ENCODE measurements around the gene COL4A6.

Gene COL4A6

DNA sequence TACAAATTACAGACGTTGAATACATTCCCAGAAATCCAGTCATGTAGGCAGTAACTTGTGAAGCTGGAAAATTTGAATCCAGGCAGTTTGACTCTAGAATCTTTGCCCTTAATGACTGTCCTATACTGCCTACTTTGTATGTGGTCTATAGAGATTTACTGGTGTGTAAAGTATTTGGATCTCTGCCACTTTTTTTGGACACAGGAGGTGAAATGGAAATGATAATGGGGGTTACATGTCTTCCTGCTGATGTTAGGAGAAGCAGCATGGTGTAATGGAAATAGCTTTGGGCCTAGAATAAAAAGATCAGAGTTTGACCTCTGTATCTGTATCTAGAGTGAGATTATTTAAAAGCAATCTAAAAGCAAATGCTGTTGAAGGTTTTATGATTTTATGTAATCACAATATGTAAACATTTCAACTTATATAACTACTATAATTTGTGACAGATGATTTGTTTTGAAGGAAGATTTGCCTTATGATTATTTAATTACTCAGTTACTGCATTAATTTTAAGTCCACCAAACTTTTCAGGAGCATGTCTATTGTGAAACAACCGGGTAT is 4.8 kb upstream of the COL4A6 start:
- Histone ChIP-seq H3K9ac (ENCODE audit: low read depth, low read length, poor library complexity, severe bottlenecking) (no peak overlapping the region), H2AFZ (ENCODE audit: low read length) (no peak overlapping the region), H3F3A (ENCODE audit: low read depth) (no peaks in the 10 kb centered on the region), H3K4me3 (ENCODE audit: low read length, poor library complexity, severe bottlenecking) (no peak overlapping the region), H3K4me2 (ENCODE audit: low read depth, low read length, poor library complexity, severe bottlenecking) (no peak overlapping the region), H3K27me3 (ENCODE audit: insufficient read depth, low read length, poor library complexity, severe bottlenecking) (no peaks in the 10 kb centered on the region), H3K36me3 (ENCODE audit: insufficient read depth, low read length) (no peaks in the 10 kb centered on the region), H4K20me1 (ENCODE audit: insufficient read depth, low read length, poor library complexity, severe bottlenecking) (no peaks in the 10 kb centered on the region), H3K9me3 (ENCODE audit: insufficient read depth, low read depth, low read length) (no peaks in the 10 kb centered on the region), H3K4me1 (ENCODE audit: insufficient read depth, low read length, poor library complexity, severe bottlenecking) (no peaks in the 10 kb centered on the region), H3K79me2 (ENCODE audit: insufficient read depth, low read length) (no peaks in the 10 kb centered on the region), H3K9me2 (replicated peaks; ENCODE audit: low read depth, low read length) (no peaks in the 10 kb centered on the region)
- no peak for TF ChIP-seq EZH2phosphoT487 (IDR thresholded peaks at IDR 0.05; ENCODE audit: borderline replicate concordance)
- TF ChIP-seq, protein P1, sequence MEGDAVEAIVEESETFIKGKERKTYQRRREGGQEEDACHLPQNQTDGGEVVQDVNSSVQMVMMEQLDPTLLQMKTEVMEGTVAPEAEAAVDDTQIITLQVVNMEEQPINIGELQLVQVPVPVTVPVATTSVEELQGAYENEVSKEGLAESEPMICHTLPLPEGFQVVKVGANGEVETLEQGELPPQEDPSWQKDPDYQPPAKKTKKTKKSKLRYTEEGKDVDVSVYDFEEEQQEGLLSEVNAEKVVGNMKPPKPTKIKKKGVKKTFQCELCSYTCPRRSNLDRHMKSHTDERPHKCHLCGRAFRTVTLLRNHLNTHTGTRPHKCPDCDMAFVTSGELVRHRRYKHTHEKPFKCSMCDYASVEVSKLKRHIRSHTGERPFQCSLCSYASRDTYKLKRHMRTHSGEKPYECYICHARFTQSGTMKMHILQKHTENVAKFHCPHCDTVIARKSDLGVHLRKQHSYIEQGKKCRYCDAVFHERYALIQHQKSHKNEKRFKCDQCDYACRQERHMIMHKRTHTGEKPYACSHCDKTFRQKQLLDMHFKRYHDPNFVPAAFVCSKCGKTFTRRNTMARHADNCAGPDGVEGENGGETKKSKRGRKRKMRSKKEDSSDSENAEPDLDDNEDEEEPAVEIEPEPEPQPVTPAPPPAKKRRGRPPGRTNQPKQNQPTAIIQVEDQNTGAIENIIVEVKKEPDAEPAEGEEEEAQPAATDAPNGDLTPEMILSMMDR (conservative IDR thresholded peaks at IDR 0.05; ENCODE audit: low read length), result no peak

DNA sequence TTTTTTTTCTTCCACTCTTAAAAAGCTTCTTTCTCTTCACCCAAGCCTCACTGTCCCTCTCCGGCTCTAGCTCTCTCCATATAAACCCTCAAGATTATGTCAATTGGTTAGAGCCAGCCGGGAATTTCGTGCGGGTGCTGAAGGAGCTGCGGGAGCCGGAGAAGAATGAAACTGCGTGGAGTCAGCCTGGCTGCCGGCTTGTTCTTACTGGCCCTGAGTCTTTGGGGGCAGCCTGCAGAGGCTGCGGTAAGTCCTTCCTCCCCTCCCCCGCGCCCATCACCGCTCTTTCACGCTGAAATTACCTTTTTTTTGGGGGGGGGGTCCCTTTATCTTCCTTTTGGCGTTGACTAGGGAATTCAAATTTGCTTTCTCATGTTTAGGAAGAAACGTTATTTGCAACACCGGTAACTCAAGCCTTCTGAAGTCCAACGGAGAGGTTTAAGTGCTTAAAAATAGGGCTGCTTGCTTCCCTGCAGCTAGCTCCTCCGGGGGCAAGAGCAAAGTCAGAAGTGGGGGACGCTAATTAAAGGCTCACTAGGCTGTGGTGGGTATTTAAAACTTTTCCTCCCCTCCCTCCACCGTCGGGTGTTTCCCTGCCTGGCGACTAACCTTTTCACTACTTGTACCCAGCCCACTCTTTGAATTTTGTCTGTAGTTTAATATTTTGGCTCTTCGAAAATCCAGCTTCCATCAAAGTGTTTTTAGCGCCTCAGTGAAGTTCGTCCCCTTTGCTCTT is 1.9 kb upstream of the COL4A6 start:
- TF ChIP-seq, protein P1 (conservative IDR thresholded peaks at IDR 0.05; ENCODE audit: low read length), result no peak
- TF ChIP-seq EZH2phosphoT487 (IDR thresholded peaks at IDR 0.05; ENCODE audit: borderline replicate concordance), result no peak
- Histone ChIP-seq H3K4me3 (ENCODE audit: low read length, poor library complexity, severe bottlenecking) (no peak overlapping the region), H3K27me3 (ENCODE audit: insufficient read depth, low read length, poor library complexity, severe bottlenecking) (no peaks in the 10 kb centered on the region), H3K36me3 (ENCODE audit: insufficient read depth, low read length) (no peaks in the 10 kb centered on the region), H3K4me1 (ENCODE audit: insufficient read depth, low read length, poor library complexity, severe bottlenecking) (no peaks in the 10 kb centered on the region), H3K9ac (ENCODE audit: low read depth, low read length, poor library complexity, severe bottlenecking) (no peak overlapping the region), H3K9me2 (replicated peaks; ENCODE audit: low read depth, low read length) (no peaks in the 10 kb centered on the region), H3K4me2 (ENCODE audit: low read depth, low read length, poor library complexity, severe bottlenecking) (no peak overlapping the region), H3K79me2 (ENCODE audit: insufficient read depth, low read length) (no peaks in the 10 kb centered on the region), H3K9me3 (ENCODE audit: insufficient read depth, low read depth, low read length) (no peaks in the 10 kb centered on the region), H4K20me1 (ENCODE audit: insufficient read depth, low read length, poor library complexity, severe bottlenecking) (no peaks in the 10 kb centered on the region), H3F3A (ENCODE audit: low read depth) (no peaks in the 10 kb centered on the region), H2AFZ (ENCODE audit: low read length) (no peak overlapping the region)

DNA sequence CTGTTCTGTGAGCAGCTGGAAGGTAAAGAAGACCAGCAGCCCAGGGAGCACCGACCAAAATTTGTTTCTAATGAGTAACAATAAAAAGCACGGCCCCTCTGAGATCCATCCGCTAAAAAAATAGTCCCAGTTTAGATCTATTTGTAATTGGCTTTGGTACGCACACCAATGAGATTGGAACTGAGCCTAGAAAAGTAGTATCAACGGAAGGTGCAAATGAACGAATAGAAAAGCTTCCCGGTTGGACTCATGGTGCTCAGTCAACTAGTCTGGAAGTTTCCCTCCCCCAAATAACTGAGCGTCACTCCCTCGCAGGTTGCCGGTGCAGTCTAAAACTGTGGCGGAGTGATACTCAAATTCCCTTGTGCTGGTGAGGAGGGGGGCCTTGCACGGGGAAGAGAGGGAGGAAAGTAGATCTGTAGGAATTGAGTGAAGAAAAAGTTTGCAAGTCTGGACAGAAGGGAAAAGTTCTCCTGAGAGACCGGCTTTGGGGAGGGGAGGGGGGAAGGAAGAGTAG is 1.3 kb upstream of the COL4A6 start, which contains the start of gene COL4A5:
Gene COL4A5 (plus strand): TSS at position 413 of the 517 bp plus-strand sequence. CDS start 288 bp downstream, outside the sequence.
- TF ChIP-seq, protein P1 (conservative IDR thresholded peaks at IDR 0.05; ENCODE audit: low read length), result no peak
- no peak for TF ChIP-seq EZH2phosphoT487 (IDR thresholded peaks at IDR 0.05; ENCODE audit: borderline replicate concordance)
- Histone ChIP-seq H3K36me3 (ENCODE audit: insufficient read depth, low read length) (no peaks in the 10 kb centered on the region), H3K9me3 (ENCODE audit: insufficient read depth, low read depth, low read length) (no peaks in the 10 kb centered on the region), H3K27me3 (ENCODE audit: insufficient read depth, low read length, poor library complexity, severe bottlenecking) (no peaks in the 10 kb centered on the region), H3K4me3 (ENCODE audit: low read length, poor library complexity, severe bottlenecking) (no peak within 1 kb of the TSS), H4K20me1 (ENCODE audit: insufficient read depth, low read length, poor library complexity, severe bottlenecking) (no peaks in the 10 kb centered on the region), H3K4me1 (ENCODE audit: insufficient read depth, low read length, poor library complexity, severe bottlenecking) (no peaks in the 10 kb centered on the region), H3K9ac (ENCODE audit: low read depth, low read length, poor library complexity, severe bottlenecking) (no peak within 1 kb of the TSS), H2AFZ (ENCODE audit: low read length) (no peak within 1 kb of the TSS), H3K9me2 (replicated peaks; ENCODE audit: low read depth, low read length) (no peaks in the 10 kb centered on the region), H3K4me2 (ENCODE audit: low read depth, low read length, poor library complexity, severe bottlenecking) (no peak within 1 kb of the TSS), H3K79me2 (ENCODE audit: insufficient read depth, low read length) (no peaks in the 10 kb centered on the region), H3F3A (ENCODE audit: low read depth) (no peaks in the 10 kb centered on the region)

Data from Loucy (cell line).